WTC11 (cell line): ENCODE data around the gene SMARCE1.

ENCODE experiments used
- ATF3 ChIP-seq: sonication (generic); formaldehyde crosslinking; conservative IDR thresholded peaks from 2 replicates; pipeline ENCODE4 v1.8.1; 2022; ENCODE audit warnings: mild to moderate bottlenecking, missing genetic modification reagents
- CTCF ChIP-seq: fragments of 200-600 bp; IDR thresholded peaks from 2 replicates; pipeline ENCODE4 v1.8.0; 2022; ENCODE audit warnings: antibody characterized with exemption
- E2F4 ChIP-seq: sonication (generic); formaldehyde crosslinking; IDR thresholded peaks from 2 replicates; pipeline ENCODE4 v1.8.1; 2022; ENCODE audit warnings: low read depth, mild to moderate bottlenecking, moderate library complexity, missing genetic modification reagents, borderline replicate concordance
- FOXJ3 ChIP-seq: sonication (generic); formaldehyde crosslinking; IDR thresholded peaks from 2 replicates; pipeline ENCODE4 v1.9.0; 2021; ENCODE audit warnings: missing genetic modification reagents, mild to moderate bottlenecking, borderline replicate concordance
- GABPB1 ChIP-seq: sonication (generic); formaldehyde crosslinking; IDR thresholded peaks from 2 replicates; pipeline ENCODE4 v1.8.1; 2023; ENCODE audit warnings: mild to moderate bottlenecking, missing genetic modification reagents
- HMGA2 ChIP-seq: fragments of 250-450 bp; sonication (Bioruptor Pico); IDR thresholded peaks from 2 replicates; pipeline ENCODE4 v1.4.0; 2021; ENCODE audit warnings: mild to moderate bottlenecking, moderate library complexity
- IRF2 ChIP-seq: sonication (generic); formaldehyde crosslinking; IDR thresholded peaks from 2 replicates; pipeline ENCODE4 v1.8.0; 2022; ENCODE audit warnings: low read depth, missing genetic modification reagents, borderline replicate concordance
- JUN ChIP-seq: sonication (generic); formaldehyde crosslinking; IDR thresholded peaks from 2 replicates; pipeline ENCODE4 v1.8.0; 2023; ENCODE audit warnings: mild to moderate bottlenecking, missing genetic modification reagents
- MAX ChIP-seq: sonication (generic); formaldehyde crosslinking; IDR thresholded peaks from 2 replicates; pipeline ENCODE4 v1.8.0; 2022; ENCODE audit warnings: mild to moderate bottlenecking, missing genetic modification reagents
- NFYB ChIP-seq: sonication (generic); formaldehyde crosslinking; conservative IDR thresholded peaks from 2 replicates; pipeline ENCODE4 v1.8.0; 2022; ENCODE audit warnings: low read depth, missing genetic modification reagents
- TF ChIP-seq, protein P1 (sequence below): sonication (generic); formaldehyde crosslinking; IDR thresholded peaks from 2 replicates; pipeline ENCODE4 v1.8.1; 2022; ENCODE audit warnings: mild to moderate bottlenecking, moderate library complexity, missing genetic modification reagents

DNA sequence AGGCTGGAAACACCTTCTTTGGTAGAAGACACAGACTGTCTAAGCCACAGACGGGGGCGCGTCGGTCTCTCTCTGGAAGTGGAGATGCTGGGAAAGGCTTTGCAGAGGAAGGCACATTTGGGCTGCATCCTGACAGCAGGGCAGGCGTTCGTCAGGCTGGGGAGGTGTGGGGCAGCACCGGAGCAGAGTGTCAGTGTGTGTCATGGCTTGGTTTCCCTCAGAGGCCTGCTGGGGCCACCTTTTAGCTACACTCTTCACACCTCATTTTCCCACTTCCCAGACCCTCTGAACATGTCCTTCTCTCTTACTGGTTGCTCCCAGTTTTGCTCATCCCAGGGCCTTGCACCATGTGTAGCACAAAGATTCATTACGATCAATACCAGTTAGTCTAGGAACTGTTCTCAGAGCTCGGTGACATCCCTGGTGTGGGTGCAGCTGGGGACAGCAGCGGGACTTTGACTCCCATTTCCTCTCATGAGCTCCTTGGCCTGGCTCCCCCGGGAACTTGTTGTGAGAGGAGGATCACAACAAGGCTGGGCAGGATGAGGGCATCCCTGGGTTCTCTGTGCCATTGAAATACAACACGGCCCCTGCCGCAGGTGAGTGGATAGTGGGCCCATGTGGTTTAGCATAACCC lies 33.1 kb downstream of the SMARCE1 start:
- TF ChIP-seq MAX (CRISPR knock-in tag): no peak
- TF ChIP-seq CTCF: no peak
- no peak for TF ChIP-seq GABPB1 (CRISPR knock-in tag)
- TF ChIP-seq E2F4 (CRISPR knock-in tag): no peak
- TF ChIP-seq IRF2: no peak
- TF ChIP-seq NFYB (CRISPR knock-in tag): no peak
- TF ChIP-seq, protein P1, sequence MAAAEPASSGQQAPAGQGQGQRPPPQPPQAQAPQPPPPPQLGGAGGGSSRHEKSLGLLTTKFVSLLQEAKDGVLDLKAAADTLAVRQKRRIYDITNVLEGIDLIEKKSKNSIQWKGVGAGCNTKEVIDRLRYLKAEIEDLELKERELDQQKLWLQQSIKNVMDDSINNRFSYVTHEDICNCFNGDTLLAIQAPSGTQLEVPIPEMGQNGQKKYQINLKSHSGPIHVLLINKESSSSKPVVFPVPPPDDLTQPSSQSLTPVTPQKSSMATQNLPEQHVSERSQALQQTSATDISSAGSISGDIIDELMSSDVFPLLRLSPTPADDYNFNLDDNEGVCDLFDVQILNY (CRISPR knock-in tag): no peak
- no peak for TF ChIP-seq FOXJ3 (CRISPR knock-in tag)
- no peak for TF ChIP-seq ATF3 (CRISPR knock-in tag)
- TF ChIP-seq HMGA2 (CRISPR knock-in tag): no peak
- no peak for TF ChIP-seq JUN
